ENCODE results near the gene TRMT61A.
A peak's percentile ranks its signal among the peaks of the same experiment; 100 is the strongest.

The TRMT61A gene

DNA sequence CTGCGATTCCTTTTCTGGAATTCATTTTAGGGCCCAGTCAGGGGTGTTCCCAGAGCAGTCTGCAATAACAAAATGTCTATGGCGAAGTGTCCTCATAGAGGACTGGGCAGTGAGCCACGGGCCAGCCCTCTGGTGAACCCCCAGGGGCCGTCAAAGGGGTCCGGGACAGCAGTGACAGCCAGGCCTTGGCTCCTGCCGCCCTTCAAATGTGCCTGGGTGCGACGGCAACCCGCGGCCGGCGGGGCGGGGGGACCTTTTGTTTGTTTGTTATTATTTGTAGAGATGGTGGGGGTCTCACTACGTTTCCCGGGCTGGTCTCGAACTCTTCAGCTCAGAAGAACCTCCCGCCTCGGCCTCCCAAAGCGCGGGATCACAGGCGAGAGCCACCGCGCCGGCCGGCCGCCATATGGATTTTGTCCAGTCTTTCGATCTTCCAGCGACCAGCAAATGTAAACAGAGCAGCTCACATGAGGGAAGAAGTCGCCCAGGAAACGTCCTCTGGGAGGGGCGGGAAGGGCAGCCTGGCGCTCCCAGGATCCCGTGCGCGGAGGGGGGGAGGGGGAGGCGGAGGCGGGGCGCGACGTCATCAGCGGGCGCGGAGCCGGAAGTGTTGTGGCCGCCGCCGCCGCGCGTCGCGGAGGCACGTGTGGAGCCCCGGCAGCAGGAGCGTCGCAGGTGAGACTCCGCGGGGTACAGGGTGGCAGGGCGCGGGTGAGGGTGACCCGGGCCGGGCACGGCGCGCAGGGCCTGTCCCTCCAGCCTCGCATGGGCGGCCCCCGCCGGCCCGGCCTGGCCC is at the start of gene TRMT61A:
TRMT61A (plus strand) TSS at position 610 of the 796 bp plus-strand sequence. CDS start 783 bp downstream, outside the sequence.
- DNase-seq = peak; percentile 92

- DNase-seq = no peak
Measured at GRCh38 chr14:103480595-103480994, 48.4 kb upstream of the TRMT61A start.

DNA sequence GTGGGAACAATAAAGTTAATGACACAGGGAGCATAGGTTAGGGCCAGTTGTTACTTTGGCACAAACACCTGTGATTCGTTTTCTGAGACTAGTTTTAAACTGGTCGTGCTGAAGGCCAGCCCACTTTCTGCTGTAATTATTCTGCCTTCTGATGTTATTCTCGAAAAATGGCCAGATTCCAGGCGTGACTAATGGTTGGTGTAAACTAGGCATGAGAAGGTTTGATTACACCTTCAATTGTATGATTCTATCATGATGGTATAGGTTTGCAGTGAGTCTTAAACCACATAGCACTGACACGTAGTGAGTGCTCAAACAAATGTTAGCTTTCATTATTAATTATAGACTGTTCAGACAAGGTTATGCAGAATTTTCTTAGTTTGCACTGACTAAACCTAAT is 45.4 kb upstream of the TRMT61A start:
- no peak for DNase-seq

- no peak for DNase-seq
Measured at GRCh38 chr14:103485504-103485903, 43.5 kb upstream of the TRMT61A start.

- DNase-seq = no peak
Measured at GRCh38 chr14:103488071-103488470, 40.9 kb upstream of the TRMT61A start.

DNA sequence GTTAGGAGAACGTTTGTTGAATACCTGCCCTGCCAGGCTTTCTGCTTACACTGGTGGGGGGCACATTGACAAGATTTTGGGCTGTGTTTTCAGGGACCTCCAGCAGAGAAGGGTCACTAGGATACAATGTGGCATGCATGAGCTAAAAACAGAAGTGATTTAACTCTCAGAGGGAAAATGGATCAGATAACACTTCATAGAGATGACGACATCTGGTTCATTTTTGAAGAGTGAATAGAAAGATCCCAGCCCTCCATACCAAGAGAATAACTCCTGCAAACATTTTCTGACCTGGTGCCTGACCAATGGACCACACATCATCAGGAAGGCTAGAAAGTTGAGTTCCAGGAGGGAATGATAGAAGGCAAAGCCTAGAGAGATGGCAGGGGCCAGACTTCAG is 40.0 kb upstream of the TRMT61A start:
- DNase-seq = no peak

DNA sequence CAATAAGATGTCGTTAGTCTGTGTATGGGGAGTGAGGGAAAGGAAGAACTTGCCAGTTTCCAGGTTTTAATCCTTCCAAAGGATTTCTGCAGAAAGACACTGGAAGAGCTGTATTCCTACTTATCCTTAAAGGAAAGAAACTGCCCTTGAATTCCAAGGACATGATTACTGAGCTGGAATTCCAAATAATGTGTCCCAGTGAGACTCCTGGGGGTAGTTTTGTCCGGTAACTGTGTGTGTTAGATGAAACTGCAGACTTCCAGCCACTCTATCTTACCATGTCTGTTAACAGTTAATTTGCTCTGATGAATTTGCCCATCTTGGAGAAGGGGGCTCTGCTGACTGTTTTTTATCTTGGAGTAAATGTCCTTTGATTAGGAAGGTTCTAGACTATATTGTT is 39.4 kb upstream of the TRMT61A start:
- no peak for DNase-seq

GRCh38 chr14:103491691-103492090 is 37.3 kb upstream of the TRMT61A start:
- DNase-seq = no peak

GRCh38 chr14:103492156-103492925 is 36.7 kb upstream of the TRMT61A start:
- DNase-seq = no peak

GRCh38 chr14:103495854-103496253 is 33.1 kb upstream of the TRMT61A start:
- DNase-seq = no peak

DNA sequence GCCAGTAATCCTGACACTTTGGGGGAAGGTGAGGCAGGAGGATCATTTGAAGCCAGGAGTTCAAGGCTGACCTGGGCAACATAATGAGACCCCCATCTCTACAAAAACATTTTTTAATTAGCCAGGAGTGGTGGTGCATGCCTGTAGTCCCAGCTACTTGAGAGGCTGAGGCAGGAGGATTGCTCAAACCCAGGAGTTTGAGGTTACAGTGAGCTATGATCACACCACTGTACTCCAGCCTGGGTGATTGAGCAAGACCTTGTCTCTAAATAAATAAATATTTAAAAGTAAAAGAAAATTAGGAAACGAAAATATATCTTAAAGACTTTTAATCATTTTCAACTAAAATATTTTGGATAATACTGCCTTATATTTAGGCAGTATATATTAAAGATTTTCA is 32.2 kb upstream of the TRMT61A start:
- DNase-seq = no peak

- DNase-seq = no peak
Measured at GRCh38 chr14:103499709-103500108, 29.3 kb upstream of the TRMT61A start.

- DNase-seq = peak; percentile 77
Measured at GRCh38 chr14:103500148-103500990, 28.6 kb upstream of the TRMT61A start.

- no peak for DNase-seq
Measured at GRCh38 chr14:103501041-103501870, 27.7 kb upstream of the TRMT61A start.

GRCh38 chr14:103501921-103502669 is 26.9 kb upstream of the TRMT61A start:
- DNase-seq = no peak

DNA sequence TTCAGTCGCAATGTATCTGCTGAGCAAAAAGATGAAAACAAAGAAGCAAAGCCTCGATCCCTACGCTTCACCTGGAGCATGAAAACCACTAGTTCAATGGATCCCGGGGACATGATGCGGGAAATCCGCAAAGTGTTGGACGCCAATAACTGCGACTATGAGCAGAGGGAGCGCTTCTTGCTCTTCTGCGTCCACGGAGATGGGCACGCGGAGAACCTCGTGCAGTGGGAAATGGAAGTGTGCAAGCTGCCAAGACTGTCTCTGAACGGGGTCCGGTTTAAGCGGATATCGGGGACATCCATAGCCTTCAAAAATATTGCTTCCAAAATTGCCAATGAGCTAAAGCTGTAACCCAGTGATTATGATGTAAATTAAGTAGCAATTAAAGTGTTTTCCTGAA is 26.1 kb upstream of the TRMT61A start:
- no peak for DNase-seq

- no peak for DNase-seq
Measured at GRCh38 chr14:103503296-103503695, 25.7 kb upstream of the TRMT61A start.

GRCh38 chr14:103504991-103505565 is 23.9 kb upstream of the TRMT61A start:
- DNase-seq = no peak

GRCh38 chr14:103507751-103508150 is 21.2 kb upstream of the TRMT61A start:
- no peak for DNase-seq

DNA sequence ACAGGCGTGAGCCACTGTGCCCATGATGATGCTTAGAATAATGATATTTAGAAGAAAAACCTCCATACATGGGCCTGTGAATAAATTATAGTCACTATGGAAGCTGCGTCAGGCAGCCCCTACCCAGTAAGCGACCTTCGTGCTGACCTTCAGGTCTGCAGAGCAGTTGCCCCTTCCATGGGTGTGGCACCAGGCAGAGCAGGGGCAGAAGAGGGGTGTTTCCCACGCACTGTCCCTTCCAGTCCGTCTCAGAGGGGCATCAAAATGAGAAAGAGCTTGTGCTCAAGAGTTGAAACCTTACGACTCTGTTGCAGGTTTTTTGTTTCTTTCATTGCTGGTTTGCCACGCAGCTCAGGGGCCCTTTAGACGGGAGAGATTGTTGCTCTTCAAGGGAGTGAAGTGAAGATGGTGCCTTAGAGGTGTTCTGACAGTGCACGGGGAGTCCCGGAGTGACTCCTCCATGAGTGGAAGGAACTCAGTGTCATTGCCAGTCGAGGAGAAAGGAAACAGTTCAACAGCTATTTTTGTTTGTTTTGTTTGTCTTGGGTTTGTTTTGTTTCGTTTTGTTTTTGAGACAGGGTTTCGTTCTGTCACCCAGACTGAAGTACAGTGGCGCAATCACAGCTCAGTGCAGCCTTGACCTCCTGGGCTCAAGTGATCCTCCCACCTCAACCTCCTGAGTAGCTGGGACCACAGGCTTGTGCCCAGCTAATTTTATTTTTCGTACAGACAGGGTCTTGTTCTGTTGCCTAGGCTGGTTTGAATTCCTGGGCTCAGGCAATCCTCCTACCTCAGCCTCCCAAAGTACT is 20.3 kb upstream of the TRMT61A start:
- no peak for DNase-seq
